Vagina (tissue), 2 donors: ENCODE data around the gene CPM.

ENCODE experiments used
- CTCF ChIP-seq, 3 experiments: fragments of 450-650 bp in 2 of 3; fragments of 200-600 bp in 1 of 3; sonication (generic) in 1 of 3; IDR thresholded peaks; one replicate each; pipeline ENCODE4 v1.5.1; 2017 to 2019; ENCODE audit warnings: antibody characterized with exemption in 3 of 3, mild to moderate bottlenecking in 2 of 3, moderate library complexity in 2 of 3
- POLR2AphosphoS5 ChIP-seq, 2 donors: sonication (generic); formaldehyde crosslinking; IDR thresholded peaks; one replicate each; pipeline ENCODE4 v1.9.0; 2017; ENCODE audit warnings: antibody characterized with exemption in 2 of 2, mild to moderate bottlenecking in 2 of 2, low read depth in 1 of 2; ENCODE audit not compliant: insufficient read depth in 1 of 2

- TF ChIP-seq CTCF (IDR thresholded peaks at IDR 0.05): no peak
- no peak for TF ChIP-seq POLR2AphosphoS5 (IDR thresholded peaks at IDR 0.05; ENCODE audit: insufficient read depth in 1 of 2, low read depth in 1 of 2)
These were observed 82.6 kb downstream of the CPM start for GRCh38 chr12:68850390-68850789.
